OCI-LY7 (cell line): ENCODE results near the gene RITA1. TPM values are rescaled to one million over a fixed set of nuclear protein-coding genes. Genes with fewer than 3 reads are reported as not detected.

Experiments
- BruUV-seq: library from RNA; stranded (reverse); fragments of 400-500 nt; replicated peaks from 2 replicates; lab custom pipeline; 2021; lab: Mats Ljungman, UMichigan
- CTCF ChIA-PET: fragments of 300-600 bp; sonication (Branson Sonifier 250); formaldehyde crosslinking; loops from one replicate; lab custom pipeline; 2022; ENCODE audit warnings: antibody characterized with exemption; ENCODE audit not compliant: unreplicated experiment; lab: Charles Lee
- POLR2A ChIA-PET: fragments of 300-600 bp; sonication (Branson Sonifier 250); formaldehyde crosslinking; loops from one replicate; lab custom pipeline; 2022; ENCODE audit warnings: antibody characterized with exemption; lab: Charles Lee
- DNase-seq: peaks from one replicate; pipeline ENCODE4 v3.0.0-alpha.2; 2015; ENCODE audit warnings: low spot score
- H2AFZ ChIP-seq: fragments of 200-600 bp; sonication (generic), shearing (Covaris generic); 2 replicates; pipeline ENCODE4 v1.6.1; 2014; ENCODE audit warnings: mild to moderate bottlenecking, antibody characterized with exemption, low read length, moderate library complexity
- H3K27ac ChIP-seq: fragments of 200-600 bp; sonication (generic); 2 replicates; pipeline ENCODE4 v1.5.1; 2014; ENCODE audit warnings: mixed run types, low read depth, mild to moderate bottlenecking, moderate library complexity, low read length, inconsistent platforms; ENCODE audit not compliant: poor library complexity, severe bottlenecking
- H3K36me3 ChIP-seq: fragments of 200-600 bp; sonication (generic); 2 replicates; pipeline ENCODE4 v1.6.1; 2014; ENCODE audit warnings: mild to moderate bottlenecking, antibody characterized with exemption, low read length, moderate library complexity, mixed read lengths; ENCODE audit not compliant: insufficient read depth
- H3K4me1 ChIP-seq: fragments of 200-600 bp; sonication (generic); 2 replicates; pipeline ENCODE4 v1.5.1; 2014; ENCODE audit warnings: mild to moderate bottlenecking, low read length; ENCODE audit not compliant: insufficient read depth, poor library complexity, severe bottlenecking
- H3K4me2 ChIP-seq: fragments of 200-600 bp; sonication (generic); 2 replicates; pipeline ENCODE4 v1.6.1; 2014; ENCODE audit warnings: mild to moderate bottlenecking, low read length
- H3K4me3 ChIP-seq: fragments of 200-600 bp; sonication (generic); 2 replicates; pipeline ENCODE4 v1.5.1; 2014; ENCODE audit warnings: mild to moderate bottlenecking, low read depth, low read length; ENCODE audit not compliant: poor library complexity, severe bottlenecking
- H3K79me2 ChIP-seq: fragments of 200-600 bp; sonication (generic); 2 replicates; pipeline ENCODE4 v1.6.1; 2016; ENCODE audit warnings: low read depth, mild to moderate bottlenecking, low read length, moderate library complexity, mixed read lengths; ENCODE audit not compliant: insufficient read depth
- H3K9me2 ChIP-seq: fragments of 200-600 bp; sonication (generic); 2 replicates; pipeline ENCODE4 v1.6.1; 2016; ENCODE audit warnings: mild to moderate bottlenecking, low read length, mixed read lengths; ENCODE audit not compliant: insufficient read depth
- H3K9me3 ChIP-seq: fragments of 200-600 bp; sonication (generic); 2 replicates; pipeline ENCODE4 v1.6.1; 2014; ENCODE audit warnings: mild to moderate bottlenecking, mixed run types, low read length, mixed read lengths
- H4K20me1 ChIP-seq: fragments of 200-600 bp; sonication (generic); 2 replicates; pipeline ENCODE4 v1.6.1; 2014; ENCODE audit warnings: mild to moderate bottlenecking, antibody characterized with exemption, low read length, moderate library complexity, mixed read lengths; ENCODE audit not compliant: insufficient read depth
- CTCF ChIP-seq: fragments of 200-600 bp; sonication (generic); conservative IDR thresholded peaks from 2 replicates; pipeline ENCODE4 v1.5.1; 2014; ENCODE audit warnings: mild to moderate bottlenecking, antibody characterized with exemption, low read length, moderate library complexity, mixed read lengths
- EZH2phosphoT487 ChIP-seq: fragments of 200-600 bp; sonication (generic); IDR thresholded peaks from 2 replicates; pipeline ENCODE4 v1.6.1; 2018; ENCODE audit warnings: low read depth, borderline replicate concordance, mild to moderate bottlenecking, mixed run types, antibody characterized with exemption, low read length, moderate library complexity, mixed read lengths
- intact Hi-C: fragments of 100-400 bp; cut with micrococcal nuclease; formaldehyde crosslinking; loops from one replicate; pipeline ENCODE4 v1.10.0; 2022; ENCODE audit not compliant: unreplicated experiment
- total RNA-seq, 2 experiments: library from RNA; depleted of rRNA in 1 of 2; stranded (reverse); fragments of >200 nt in 1 of 2; shearing (Covaris generic) in 1 of 2; gene quantifications; 2 replicates each; pipeline ENCODE4 v1.2.3, GENCODE V29; 2014 to 2022

The RITA1 gene
- total RNA-seq, 2 experiments from 2014 or later: 68.6 to 90.8 TPM

DNA sequence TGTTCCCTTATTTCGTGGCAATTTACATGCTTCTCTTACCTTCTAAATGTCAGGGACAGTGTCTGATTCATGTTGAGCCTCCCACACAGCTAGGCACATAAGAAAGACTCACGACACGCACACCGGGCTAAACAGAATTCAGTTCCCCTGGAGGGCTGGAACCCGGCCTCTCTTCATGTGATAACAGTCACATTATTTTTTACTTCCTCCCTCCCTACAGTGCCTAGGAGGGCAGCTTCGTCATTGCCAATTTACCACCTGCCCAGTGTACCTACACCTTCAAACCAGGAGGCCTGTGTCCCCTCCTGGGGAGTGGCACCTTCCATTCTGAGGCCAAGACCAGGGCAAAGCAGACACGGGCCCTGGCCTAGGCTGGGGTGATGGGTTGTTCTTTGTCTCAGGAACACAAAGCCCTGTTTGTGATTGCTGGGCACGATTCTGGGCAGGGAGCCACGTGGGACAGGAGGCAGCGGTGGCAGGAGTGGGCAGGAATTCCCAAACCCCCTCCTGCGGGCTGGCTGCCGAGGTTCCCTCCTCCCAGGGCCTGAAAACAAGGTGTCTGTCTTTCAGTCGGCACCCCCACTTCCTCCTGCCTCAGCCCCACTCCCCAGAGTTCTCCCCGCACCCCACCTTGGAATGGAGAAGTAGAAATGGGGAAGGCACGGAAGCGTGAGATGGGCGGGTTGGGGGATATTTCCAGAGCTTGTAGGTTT lies 43.2 kb upstream of the RITA1 start:
- Histone ChIP-seq H3K27ac (peak overlapping the region; percentile 36), H3K9me2 (no peaks in the 10 kb centered on the region), H3K9me3 (no peaks in the 10 kb centered on the region), H3K36me3 (no peaks in the 10 kb centered on the region), H3K4me2 (peak overlapping the region; percentile 44), H3K4me1 (peaks cover 63% of the 10 kb centered on the region), H3K4me3 (no peak overlapping the region), H2AFZ (peak overlapping the region; percentile 82), H4K20me1 (no peaks in the 10 kb centered on the region), H3K79me2 (no peaks in the 10 kb centered on the region)
- TF ChIP-seq EZH2phosphoT487: no peak
- TF ChIP-seq CTCF: no peak
- intact Hi-C loops: no loop called here
- CTCF ChIA-PET: no interaction called here
- no peak for DNase-seq
- no TSS peak for BruUV-seq
- POLR2A ChIA-PET: interaction anchor here (0.6 to 1.1 kb wide), 4 partner anchors 9 to 235 kb away, joined by 3 to 4 read pairs (median 3); no protein-coding TSS in a partner anchor

DNA sequence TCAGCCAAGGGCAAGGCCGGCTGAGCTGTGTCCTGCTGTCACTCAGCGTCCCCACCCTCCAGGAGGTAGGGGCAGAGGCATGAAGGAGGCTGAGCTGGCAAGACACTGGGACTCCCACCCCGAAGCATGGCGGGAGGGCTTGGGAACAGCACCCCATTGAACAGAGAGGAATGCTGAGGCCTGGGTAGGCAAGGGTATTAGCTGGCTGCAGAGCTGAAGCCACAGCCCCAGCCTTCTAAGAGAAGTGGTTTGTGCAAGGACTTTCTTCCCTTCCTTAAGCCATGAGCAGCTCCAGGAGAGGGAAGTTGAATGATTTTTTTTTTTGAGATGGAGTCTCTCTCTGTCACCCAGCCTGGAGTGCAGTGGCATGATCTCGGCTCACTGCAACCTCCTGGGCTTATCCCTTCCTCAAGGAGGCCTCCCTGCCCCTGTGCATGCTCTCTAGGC lies 42.6 kb upstream of the RITA1 start:
- CTCF ChIA-PET: no interaction called here
- H3K9me2 ChIP-seq: no peaks in the 10 kb centered on the region
- no TSS peak for BruUV-seq
- H4K20me1 ChIP-seq: no peaks in the 10 kb centered on the region
- no peaks in the 10 kb centered on the region for H3K9me3 ChIP-seq
- H3K4me1 ChIP-seq: peaks cover 57% of the 10 kb centered on the region
- H3K4me2 ChIP-seq: peak overlapping the region; percentile 44
- POLR2A ChIA-PET: interaction anchor here (0.6 to 1.1 kb wide), 4 partner anchors 10 to 236 kb away, joined by 3 to 4 read pairs (median 3); no protein-coding TSS in a partner anchor
- no peaks in the 10 kb centered on the region for H3K36me3 ChIP-seq
- intact Hi-C loops: no loop called here
- H3K79me2 ChIP-seq: no peaks in the 10 kb centered on the region
- H3K4me3 ChIP-seq: no peak overlapping the region
- peak overlapping the region; percentile 82 for H2AFZ ChIP-seq
- no peak for TF ChIP-seq CTCF
- no peak for TF ChIP-seq EZH2phosphoT487
- H3K27ac ChIP-seq: peak overlapping the region; percentile 36
- DNase-seq: no peak

DNA sequence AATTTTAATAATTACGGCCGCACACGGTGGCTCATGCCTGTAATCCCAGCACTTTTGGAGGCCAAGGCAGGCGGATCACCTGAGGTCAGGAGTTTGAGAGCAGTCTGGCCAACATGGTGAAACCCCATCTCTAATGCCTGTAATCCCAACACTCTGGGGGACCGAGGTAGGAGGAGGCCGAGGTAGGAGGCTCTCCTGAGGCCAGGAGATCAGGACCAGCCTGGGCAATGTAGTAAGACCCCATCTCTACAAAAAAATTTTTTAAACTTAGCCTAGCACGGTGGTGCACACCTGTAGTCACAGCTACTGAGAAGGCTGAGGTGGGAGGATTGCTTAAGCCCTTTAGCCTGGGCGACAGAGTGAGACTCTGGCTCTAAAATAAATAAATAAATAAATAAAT lies 41.6 kb upstream of the RITA1 start:
- BruUV-seq: no TSS peak
- no peak overlapping the region for H3K4me3 ChIP-seq
- no peak for DNase-seq
- H2AFZ ChIP-seq: no peak overlapping the region
- no peak overlapping the region for H3K27ac ChIP-seq
- no peak for TF ChIP-seq EZH2phosphoT487
- TF ChIP-seq CTCF: no peak
- H3K4me2 ChIP-seq: no peak overlapping the region
- no peaks in the 10 kb centered on the region for H3K79me2 ChIP-seq
- intact Hi-C loops: no loop called here
- peaks cover 48% of the 10 kb centered on the region for H3K4me1 ChIP-seq
- H3K36me3 ChIP-seq: no peaks in the 10 kb centered on the region
- POLR2A ChIA-PET: interaction anchor here (0.8 kb wide), 1 partner anchor 18 kb away, joined by 3 read pairs; no protein-coding TSS in a partner anchor
- CTCF ChIA-PET: no interaction called here
- H3K9me3 ChIP-seq: no peaks in the 10 kb centered on the region
- no peaks in the 10 kb centered on the region for H4K20me1 ChIP-seq
- H3K9me2 ChIP-seq: no peaks in the 10 kb centered on the region
